ENCODE measurements around the gene TOX2.

TOX2 gene

GRCh38 chr20:44075191-44075949 lies 160.7 kb downstream of the TOX2 start:
- H3K4me1 ChIP-seq (ENCODE audit: control insufficient read depth, low read depth, low read length): no peaks in the 10 kb centered on the region
- H3K27me3 ChIP-seq (ENCODE audit: control insufficient read depth, insufficient read depth, low read length): no peaks in the 10 kb centered on the region
- no peak overlapping the region for H3K27ac ChIP-seq (ENCODE audit: low read length)
- no peak overlapping the region for H3K9ac ChIP-seq (ENCODE audit: low read length)
- H3K4me3 ChIP-seq (ENCODE audit: low read length): no peak overlapping the region
- H3K36me3 ChIP-seq (ENCODE audit: control insufficient read depth, low read depth, low read length): no peaks in the 10 kb centered on the region
- no peaks in the 10 kb centered on the region for H3K9me3 ChIP-seq (ENCODE audit: control insufficient read depth, low read depth, low read length)

GRCh38 chr20:44075950-44076232 lies 161.2 kb downstream of the TOX2 start:
- no peaks in the 10 kb centered on the region for H3K36me3 ChIP-seq (ENCODE audit: control insufficient read depth, low read depth, low read length)
- H3K27me3 ChIP-seq (ENCODE audit: control insufficient read depth, insufficient read depth, low read length): no peaks in the 10 kb centered on the region
- no peaks in the 10 kb centered on the region for H3K9me3 ChIP-seq (ENCODE audit: control insufficient read depth, low read depth, low read length)
- H3K27ac ChIP-seq (ENCODE audit: low read length): no peak overlapping the region
- no peaks in the 10 kb centered on the region for H3K4me1 ChIP-seq (ENCODE audit: control insufficient read depth, low read depth, low read length)
- H3K4me3 ChIP-seq (ENCODE audit: low read length): no peak overlapping the region
- no peak overlapping the region for H3K9ac ChIP-seq (ENCODE audit: low read length)

GRCh38 chr20:44079291-44079690 lies 164.6 kb downstream of the TOX2 start:
- Histone ChIP-seq H3K27ac (ENCODE audit: low read length) (no peak overlapping the region), H3K9me3 (ENCODE audit: control insufficient read depth, low read depth, low read length) (no peaks in the 10 kb centered on the region), H3K4me1 (ENCODE audit: control insufficient read depth, low read depth, low read length) (no peaks in the 10 kb centered on the region), H3K27me3 (ENCODE audit: control insufficient read depth, insufficient read depth, low read length) (no peaks in the 10 kb centered on the region), H3K4me3 (ENCODE audit: low read length) (no peak overlapping the region), H3K36me3 (ENCODE audit: control insufficient read depth, low read depth, low read length) (no peaks in the 10 kb centered on the region), H3K9ac (ENCODE audit: low read length) (no peak overlapping the region)

- Histone ChIP-seq H3K9me3 (ENCODE audit: control insufficient read depth, low read depth, low read length) (no peaks in the 10 kb centered on the region), H3K27ac (ENCODE audit: low read length) (no peak overlapping the region), H3K4me1 (ENCODE audit: control insufficient read depth, low read depth, low read length) (no peaks in the 10 kb centered on the region), H3K27me3 (ENCODE audit: control insufficient read depth, insufficient read depth, low read length) (no peaks in the 10 kb centered on the region), H3K9ac (ENCODE audit: low read length) (no peak overlapping the region), H3K4me3 (ENCODE audit: low read length) (no peak overlapping the region), H3K36me3 (ENCODE audit: control insufficient read depth, low read depth, low read length) (no peaks in the 10 kb centered on the region)
These were observed 165.4 kb downstream of the TOX2 start for GRCh38 chr20:44080064-44080463.

- Histone ChIP-seq H3K27ac (ENCODE audit: low read length) (no peak overlapping the region), H3K36me3 (ENCODE audit: control insufficient read depth, low read depth, low read length) (no peaks in the 10 kb centered on the region), H3K27me3 (ENCODE audit: control insufficient read depth, insufficient read depth, low read length) (no peaks in the 10 kb centered on the region), H3K9ac (ENCODE audit: low read length) (no peak overlapping the region), H3K4me3 (ENCODE audit: low read length) (no peak overlapping the region), H3K9me3 (ENCODE audit: control insufficient read depth, low read depth, low read length) (no peaks in the 10 kb centered on the region), H3K4me1 (ENCODE audit: control insufficient read depth, low read depth, low read length) (no peaks in the 10 kb centered on the region)
These were observed 166.1 kb downstream of the TOX2 start for GRCh38 chr20:44080646-44081267.

- Histone ChIP-seq H3K4me3 (ENCODE audit: low read length) (no peak overlapping the region), H3K27me3 (ENCODE audit: control insufficient read depth, insufficient read depth, low read length) (no peaks in the 10 kb centered on the region), H3K4me1 (ENCODE audit: control insufficient read depth, low read depth, low read length) (no peaks in the 10 kb centered on the region), H3K36me3 (ENCODE audit: control insufficient read depth, low read depth, low read length) (no peaks in the 10 kb centered on the region), H3K9ac (ENCODE audit: low read length) (no peak overlapping the region), H3K9me3 (ENCODE audit: control insufficient read depth, low read depth, low read length) (no peaks in the 10 kb centered on the region), H3K27ac (ENCODE audit: low read length) (no peak overlapping the region)
These were observed 166.8 kb downstream of the TOX2 start for GRCh38 chr20:44081476-44081875.

- H3K36me3 ChIP-seq (ENCODE audit: control insufficient read depth, low read depth, low read length): no peaks in the 10 kb centered on the region
- H3K4me1 ChIP-seq (ENCODE audit: control insufficient read depth, low read depth, low read length): no peaks in the 10 kb centered on the region
- no peaks in the 10 kb centered on the region for H3K27me3 ChIP-seq (ENCODE audit: control insufficient read depth, insufficient read depth, low read length)
These were observed 167.2 kb downstream of the TOX2 start for GRCh38 chr20:44081888-44082287.

GRCh38 chr20:44083220-44083933 lies 168.7 kb downstream of the TOX2 start:
- no peak overlapping the region for H3K27ac ChIP-seq (ENCODE audit: low read length)
- no peak overlapping the region for H3K4me3 ChIP-seq (ENCODE audit: low read length)
- no peaks in the 10 kb centered on the region for H3K27me3 ChIP-seq (ENCODE audit: control insufficient read depth, insufficient read depth, low read length)

More at GRCh38 chr20:44081888-44082287, 167.2 kb downstream of the TOX2 start:
- H3K9me3 ChIP-seq (ENCODE audit: control insufficient read depth, low read depth, low read length): no peaks in the 10 kb centered on the region
- H3K4me3 ChIP-seq (ENCODE audit: low read length): no peak overlapping the region
- H3K27ac ChIP-seq (ENCODE audit: low read length): no peak overlapping the region
- H3K9ac ChIP-seq (ENCODE audit: low read length): no peak overlapping the region

GRCh38 chr20:44084439-44084838 lies 169.8 kb downstream of the TOX2 start:
- no peak overlapping the region for H3K9ac ChIP-seq (ENCODE audit: low read length)
- no peaks in the 10 kb centered on the region for H3K27me3 ChIP-seq (ENCODE audit: control insufficient read depth, insufficient read depth, low read length)
- H3K9me3 ChIP-seq (ENCODE audit: control insufficient read depth, low read depth, low read length): no peaks in the 10 kb centered on the region
- H3K4me1 ChIP-seq (ENCODE audit: control insufficient read depth, low read depth, low read length): no peaks in the 10 kb centered on the region
- no peak overlapping the region for H3K4me3 ChIP-seq (ENCODE audit: low read length)
- no peak overlapping the region for H3K27ac ChIP-seq (ENCODE audit: low read length)
- no peaks in the 10 kb centered on the region for H3K36me3 ChIP-seq (ENCODE audit: control insufficient read depth, low read depth, low read length)

More at GRCh38 chr20:44083220-44083933, 168.7 kb downstream of the TOX2 start:
- no peak overlapping the region for H3K9ac ChIP-seq (ENCODE audit: low read length)
- H3K4me1 ChIP-seq (ENCODE audit: control insufficient read depth, low read depth, low read length): no peaks in the 10 kb centered on the region
- H3K36me3 ChIP-seq (ENCODE audit: control insufficient read depth, low read depth, low read length): no peaks in the 10 kb centered on the region
- no peaks in the 10 kb centered on the region for H3K9me3 ChIP-seq (ENCODE audit: control insufficient read depth, low read depth, low read length)

GRCh38 chr20:44084891-44085290 lies 170.2 kb downstream of the TOX2 start:
- Histone ChIP-seq H3K9me3 (ENCODE audit: control insufficient read depth, low read depth, low read length) (no peaks in the 10 kb centered on the region), H3K27ac (ENCODE audit: low read length) (no peak overlapping the region), H3K4me3 (ENCODE audit: low read length) (no peak overlapping the region), H3K9ac (ENCODE audit: low read length) (no peak overlapping the region), H3K27me3 (ENCODE audit: control insufficient read depth, insufficient read depth, low read length) (no peaks in the 10 kb centered on the region), H3K36me3 (ENCODE audit: control insufficient read depth, low read depth, low read length) (no peaks in the 10 kb centered on the region), H3K4me1 (ENCODE audit: control insufficient read depth, low read depth, low read length) (no peaks in the 10 kb centered on the region)

GRCh38 chr20:44085616-44086434 lies 171.2 kb downstream of the TOX2 start:
- no peaks in the 10 kb centered on the region for H3K27me3 ChIP-seq (ENCODE audit: control insufficient read depth, insufficient read depth, low read length)
- no peaks in the 10 kb centered on the region for H3K36me3 ChIP-seq (ENCODE audit: control insufficient read depth, low read depth, low read length)
- H3K27ac ChIP-seq (ENCODE audit: low read length): no peak overlapping the region
- no peaks in the 10 kb centered on the region for H3K9me3 ChIP-seq (ENCODE audit: control insufficient read depth, low read depth, low read length)
- no peak overlapping the region for H3K4me3 ChIP-seq (ENCODE audit: low read length)
- H3K9ac ChIP-seq (ENCODE audit: low read length): no peak overlapping the region
- no peaks in the 10 kb centered on the region for H3K4me1 ChIP-seq (ENCODE audit: control insufficient read depth, low read depth, low read length)

Measured in iPS-18a (cell line).